SH-SY5Y (cell line): ENCODE results near the gene KCNG3.

Experiments
- GATA2 ChIP-seq: IDR thresholded peaks from 2 replicates; pipeline ENCODE4 v1.6.1; 2011; ENCODE audit warnings: mild to moderate bottlenecking, low read depth, low read length
- GATA3 ChIP-seq: IDR thresholded peaks from 2 replicates; pipeline ENCODE4 v1.6.1; 2011; ENCODE audit warnings: low read depth, mild to moderate bottlenecking, low read length, moderate library complexity

GRCh38 chr2:42494355-42495233 is 812 bp upstream of the KCNG3 start:
- TF ChIP-seq GATA2 = no peak
- no peak for TF ChIP-seq GATA3
